Measurements from ENCODE around the gene FLNB. TPM values are rescaled to one million over a fixed set of nuclear protein-coding genes. Genes with fewer than 3 reads are reported as not detected.

Gene FLNB
- total RNA-seq, 1 experiment from 2014 or later, result 147 TPM

- Mint-ChIP-seq H3K9me3 (ENCODE audit: low read depth, unreplicated experiment) (no peaks in the 10 kb centered on the region), H3K4me1 (ENCODE audit: low read depth, unreplicated experiment) (peaks cover 23% of the 10 kb centered on the region), H3K27me3 (ENCODE audit: unreplicated experiment) (no peaks in the 10 kb centered on the region), H3K36me3 (ENCODE audit: insufficient read depth, unreplicated experiment) (no peaks in the 10 kb centered on the region), H3K27ac (ENCODE audit: unreplicated experiment) (no peak overlapping the region), H3K4me3 (ENCODE audit: low read depth, unreplicated experiment) (no peak overlapping the region)
- BruUV-seq (replicated peaks), result no TSS peak
- DNase-seq, result no peak
- CTCF ChIA-PET, result interaction anchor here (0.5 kb wide), 1 partner anchor 164 kb away, joined by 3 read pairs; no protein-coding TSS in a partner anchor
- no peak for TF ChIP-seq CTCF (IDR thresholded peaks at IDR 0.05; ENCODE audit: unreplicated experiment)
- intact Hi-C loops (cut with micrococcal nuclease; ENCODE audit: unreplicated experiment), result no loop called here
These were observed 175.7 kb downstream of the FLNB start for GRCh38 chr3:58183891-58184290.

- DNase-seq, result no peak
- Mint-ChIP-seq H3K36me3 (ENCODE audit: insufficient read depth, unreplicated experiment) (no peaks in the 10 kb centered on the region), H3K27ac (ENCODE audit: unreplicated experiment) (no peak overlapping the region), H3K4me1 (ENCODE audit: low read depth, unreplicated experiment) (peaks cover 21% of the 10 kb centered on the region), H3K9me3 (ENCODE audit: low read depth, unreplicated experiment) (no peaks in the 10 kb centered on the region), H3K27me3 (ENCODE audit: unreplicated experiment) (no peaks in the 10 kb centered on the region), H3K4me3 (ENCODE audit: low read depth, unreplicated experiment) (no peak overlapping the region)
- TF ChIP-seq CTCF (IDR thresholded peaks at IDR 0.05; ENCODE audit: unreplicated experiment), result no peak
- BruUV-seq (replicated peaks), result no TSS peak
- CTCF ChIA-PET, result interaction anchor here (0.5 kb wide), 1 partner anchor 165 kb away, joined by 3 read pairs; no protein-coding TSS in a partner anchor
- intact Hi-C loops (cut with micrococcal nuclease; ENCODE audit: unreplicated experiment), result no loop called here
These were observed 176.2 kb downstream of the FLNB start for GRCh38 chr3:58184309-58184981.

- Mint-ChIP-seq H3K9me3 (ENCODE audit: low read depth, unreplicated experiment) (no peaks in the 10 kb centered on the region), H3K4me3 (ENCODE audit: low read depth, unreplicated experiment) (no peak overlapping the region), H3K36me3 (ENCODE audit: insufficient read depth, unreplicated experiment) (no peaks in the 10 kb centered on the region), H3K27me3 (ENCODE audit: unreplicated experiment) (no peaks in the 10 kb centered on the region), H3K27ac (ENCODE audit: unreplicated experiment) (no peak overlapping the region), H3K4me1 (ENCODE audit: low read depth, unreplicated experiment) (peaks cover 21% of the 10 kb centered on the region)
- CTCF ChIA-PET, result no interaction called here
- intact Hi-C loops (cut with micrococcal nuclease; ENCODE audit: unreplicated experiment), result no loop called here
- BruUV-seq (replicated peaks), result no TSS peak
- no peak for DNase-seq
- no peak for TF ChIP-seq CTCF (IDR thresholded peaks at IDR 0.05; ENCODE audit: unreplicated experiment)
These were observed 176.7 kb downstream of the FLNB start for GRCh38 chr3:58184982-58185360.

- no peak overlapping the region for H3K4me3 Mint-ChIP-seq (ENCODE audit: low read depth, unreplicated experiment)
- no peaks in the 10 kb centered on the region for H3K36me3 Mint-ChIP-seq (ENCODE audit: insufficient read depth, unreplicated experiment)
- no peaks in the 10 kb centered on the region for H3K9me3 Mint-ChIP-seq (ENCODE audit: low read depth, unreplicated experiment)
- CTCF ChIA-PET, result interaction anchor here (0.6 to 2.6 kb wide), 16 partner anchors 10 to 524 kb away, joined by 3 to 38 read pairs (median 4); partner anchors contain the start of genes ABHD6, HTD2 and RPP14
- no peak overlapping the region for H3K27ac Mint-ChIP-seq (ENCODE audit: unreplicated experiment)
- intact Hi-C loops (cut with micrococcal nuclease; ENCODE audit: unreplicated experiment), result loop anchor here (1.0 kb wide), 1 partner anchor 29 kb away; no protein-coding TSS in a partner anchor
- no peaks in the 10 kb centered on the region for H3K27me3 Mint-ChIP-seq (ENCODE audit: unreplicated experiment)
- BruUV-seq (replicated peaks), result no TSS peak
- no peak for TF ChIP-seq CTCF (IDR thresholded peaks at IDR 0.05; ENCODE audit: unreplicated experiment)
- no peaks in the 10 kb centered on the region for H3K4me1 Mint-ChIP-seq (ENCODE audit: low read depth, unreplicated experiment)
- no peak for DNase-seq
These were observed 179.9 kb downstream of the FLNB start for GRCh38 chr3:58188173-58188564.

All from Calu3 (cell line).